Measurements from ENCODE around the gene OLFML2A.

The OLFML2A gene

GRCh38 chr9:124857533-124858162, 80.7 kb downstream of the OLFML2A start:
- no peak for DNase-seq

- no peak for DNase-seq
Observed at GRCh38 chr9:124858330-124859046, 81.6 kb downstream of the OLFML2A start.

GRCh38 chr9:124859803-124860581, 83.1 kb downstream of the OLFML2A start:
- no peak for DNase-seq

- DNase-seq: no peak
Observed at GRCh38 chr9:124860582-124861341, 83.8 kb downstream of the OLFML2A start.

- DNase-seq: peak; percentile 91
Observed at GRCh38 chr9:124861342-124862229, 84.7 kb downstream of the OLFML2A start, which contains the start of the genes ARPC5L and RPL35. ARPC5L (plus strand) TSS chr9:124862130; CDS start chr9:124869291, 7,161 bp downstream. RPL35 (minus strand) TSS chr9:124861957; CDS start chr9:124861912, 45 bp downstream.

- DNase-seq: no peak
Observed at GRCh38 chr9:124863371-124863871, 86.5 kb downstream of the OLFML2A start.

All from KG1 (cell line).